Breast epithelium (tissue), 3 donors: ENCODE results near the gene CHL1.

Experiments
- CTCF ChIP-seq, 3 donors: fragments of 450-650 bp; IDR thresholded peaks; one replicate each; pipeline ENCODE4 v1.5.1; 2016 to 2017; ENCODE audit warnings: antibody characterized with exemption in 3 of 3, mild to moderate bottlenecking in 3 of 3, moderate library complexity in 3 of 3
- POLR2A ChIP-seq: fragments of 450-650 bp; IDR thresholded peaks from one replicate; pipeline ENCODE4 v1.6.1; 2016; ENCODE audit warnings: antibody characterized with exemption, mild to moderate bottlenecking, moderate library complexity

GRCh38 chr3:427128-427527 lies 230.6 kb downstream of the CHL1 start:
- TF ChIP-seq CTCF (IDR thresholded peaks at IDR 0.05), result no peak
- no peak for TF ChIP-seq POLR2A
